CD4-positive, alpha-beta memory T cell (primary cell): ENCODE data around the gene SEL1L3. TPM values are rescaled to one million over a fixed set of nuclear protein-coding genes. Genes with fewer than 3 reads are reported as not detected.

ENCODE experiments used
- CTCF ChIA-PET: fragments of 350-600 bp; sonication (Branson Sonifier 250); formaldehyde crosslinking; loops from one replicate; lab custom pipeline; 2021; ENCODE audit warnings: inconsistent platforms; ENCODE audit not compliant: partially characterized antibody; lab: Charles Lee
- POLR2A ChIA-PET: fragments of 350-600 bp; sonication (Branson Sonifier 250); formaldehyde crosslinking; loops from one replicate; lab custom pipeline; 2021; ENCODE audit not compliant: partially characterized antibody; lab: Charles Lee
- DNase-seq, 5 donors: peaks; one replicate each; pipeline versions ENCODE4 v3.0.0 to v3.0.0-alpha.2; 2020 to 2022; ENCODE audit warnings: mixed read lengths in 1 of 5
- H3K27ac ChIP-seq: one replicate; pipeline ENCODE4 v1.7.0; 2013; ENCODE audit warnings: low read depth, low read length
- H3K27me3 ChIP-seq: 2 replicates; pipeline ENCODE4 v1.7.0; 2013; ENCODE audit warnings: mild to moderate bottlenecking, low read length, moderate library complexity; ENCODE audit not compliant: insufficient read depth
- H3K36me3 ChIP-seq: 2 replicates; pipeline ENCODE4 v1.7.0; 2013; ENCODE audit warnings: mild to moderate bottlenecking, low read length, moderate library complexity; ENCODE audit not compliant: insufficient read depth
- H3K4me1 ChIP-seq: 2 replicates; pipeline ENCODE4 v1.7.0; 2013; ENCODE audit warnings: mild to moderate bottlenecking, low read length, moderate library complexity; ENCODE audit not compliant: insufficient read depth
- H3K4me3 ChIP-seq, 2 donors: one replicate each; pipeline ENCODE4 v1.7.0; 2013; ENCODE audit warnings: low read length in 2 of 2, mild to moderate bottlenecking in 1 of 2
- H3K9me3 ChIP-seq, 2 donors: one replicate each; pipeline ENCODE4 v1.7.0; 2013; ENCODE audit warnings: low read length in 2 of 2, control low read depth in 1 of 2; ENCODE audit not compliant: control insufficient read depth in 1 of 2
- H3K27ac Mint-ChIP-seq, 7 donors: one replicate each; pipeline ENCODE4 v1.8.0; 2020 to 2021; ENCODE audit warnings: mixed read lengths in 7 of 7, mild to moderate bottlenecking in 6 of 7, inconsistent platforms in 3 of 7, moderate library complexity in 3 of 7
- H3K27me3 Mint-ChIP-seq, 2 donors: one replicate each; pipeline ENCODE4 v1.8.0; 2020 to 2021; ENCODE audit warnings: mixed read lengths in 2 of 2
- H3K36me3 Mint-ChIP-seq, 2 donors: one replicate each; pipeline ENCODE4 v1.8.0; 2020 to 2021; ENCODE audit warnings: mixed read lengths in 2 of 2, inconsistent platforms in 1 of 2, mild to moderate bottlenecking in 1 of 2
- H3K4me1 Mint-ChIP-seq, 4 donors: one replicate each; pipeline ENCODE4 v1.8.0; 2020 to 2021; ENCODE audit warnings: mixed read lengths in 4 of 4, mild to moderate bottlenecking in 1 of 4
- H3K4me3 Mint-ChIP-seq, 8 donors: one replicate each; pipeline ENCODE4 v1.8.0; 2020 to 2021; ENCODE audit warnings: mixed read lengths in 8 of 8, mild to moderate bottlenecking in 7 of 8, moderate library complexity in 6 of 8, inconsistent platforms in 3 of 8
- H3K9me3 Mint-ChIP-seq, 8 donors: one replicate each; pipeline ENCODE4 v1.8.0; 2020 to 2021; ENCODE audit warnings: mixed read lengths in 8 of 8, mild to moderate bottlenecking in 5 of 8, inconsistent platforms in 3 of 8, moderate library complexity in 1 of 8
- intact Hi-C: fragments of 100-400 bp; cut with micrococcal nuclease; formaldehyde crosslinking; loops from one replicate; pipeline ENCODE4 v1.15.1; 2023
- polyA plus RNA-seq, 2 donors: library from polyadenylated mRNA; unstranded; fragments of 300-500 nt; fragmentation: Illumina TruSeq; gene quantifications; one replicate each; pipeline ENCODE4 v1.2.3, GENCODE V29; 2021
- total RNA-seq, 2 experiments: library from RNA; stranded (reverse); gene quantifications; one replicate each; pipeline ENCODE4 v1.2.3, GENCODE V29; 2021

Gene SEL1L3
- total and polyA plus RNA-seq, 4 experiments from 2014 or later = 61.3 to 68.8 (median 62.9) TPM

DNA sequence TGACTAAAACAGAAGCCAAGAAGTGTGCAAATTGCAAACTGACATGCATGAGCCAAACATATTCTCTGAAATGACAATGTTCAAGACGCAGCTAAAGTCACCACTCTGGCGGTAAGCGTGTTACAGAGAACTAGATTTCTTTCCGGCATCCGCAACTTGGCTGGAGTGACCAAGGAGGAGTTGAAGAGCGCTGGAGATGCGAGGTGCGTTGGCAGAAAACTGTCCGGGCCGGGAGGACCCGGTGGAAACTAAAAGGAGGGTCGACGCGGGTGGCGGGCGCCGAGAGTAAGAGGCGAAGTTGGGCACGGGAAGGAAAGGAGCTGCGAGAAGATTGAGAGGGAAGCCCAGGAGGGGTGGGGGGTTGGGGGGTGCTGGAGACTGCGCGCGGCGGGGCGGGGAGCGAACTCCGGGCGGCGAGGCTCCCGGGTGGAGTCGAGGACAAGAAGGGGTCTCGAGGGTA is 807 bp downstream of the SEL1L3 start:
- H3K27me3 ChIP-seq = no peaks in the 10 kb centered on the region
- H3K4me1 Mint-ChIP-seq = peaks cover 40 to 57% (median 48%) of the 10 kb centered on the region in 4 donors
- H3K9me3 ChIP-seq = no peaks in the 10 kb centered on the region
- intact Hi-C loops = loop anchor here (5.0 to 10.0 kb wide), 3 partner anchors 333 to 1000 kb away; partner anchors contain the start of genes SEPSECS and STIM2
- H3K27ac ChIP-seq = peak overlapping the region; percentile 87
- H3K9me3 Mint-ChIP-seq = no peaks in the 10 kb centered on the region
- peaks cover 55% of the 10 kb centered on the region for H3K4me1 ChIP-seq
- peaks cover 0 to 4% of the 10 kb centered on the region in 2 donors for H3K36me3 Mint-ChIP-seq
- peak overlapping the region; percentile 71 to 74 for H3K4me3 ChIP-seq
- no peaks in the 10 kb centered on the region for H3K27me3 Mint-ChIP-seq
- POLR2A ChIA-PET = interaction anchor here (0.8 to 1.9 kb wide), 4 partner anchors 51 to 1278 kb away, joined by 3 to 30 read pairs (median 3); partner anchors contain the start of genes DHX15 and SMIM20
- DNase-seq = peak; percentile 27 to 51 (median 34)
- H3K27ac Mint-ChIP-seq = peak overlapping the region; percentile 92 to 99 (median 94)
- peak overlapping the region; percentile 95 to 100 (median 98) for H3K4me3 Mint-ChIP-seq
- no peaks in the 10 kb centered on the region for H3K36me3 ChIP-seq
- CTCF ChIA-PET = interaction anchor here (0.8 to 1.8 kb wide), 4 partner anchors 20 to 722 kb away, joined by 3 to 6 read pairs (median 5); partner anchors contain the start of genes SMIM20 and TBC1D19

DNA sequence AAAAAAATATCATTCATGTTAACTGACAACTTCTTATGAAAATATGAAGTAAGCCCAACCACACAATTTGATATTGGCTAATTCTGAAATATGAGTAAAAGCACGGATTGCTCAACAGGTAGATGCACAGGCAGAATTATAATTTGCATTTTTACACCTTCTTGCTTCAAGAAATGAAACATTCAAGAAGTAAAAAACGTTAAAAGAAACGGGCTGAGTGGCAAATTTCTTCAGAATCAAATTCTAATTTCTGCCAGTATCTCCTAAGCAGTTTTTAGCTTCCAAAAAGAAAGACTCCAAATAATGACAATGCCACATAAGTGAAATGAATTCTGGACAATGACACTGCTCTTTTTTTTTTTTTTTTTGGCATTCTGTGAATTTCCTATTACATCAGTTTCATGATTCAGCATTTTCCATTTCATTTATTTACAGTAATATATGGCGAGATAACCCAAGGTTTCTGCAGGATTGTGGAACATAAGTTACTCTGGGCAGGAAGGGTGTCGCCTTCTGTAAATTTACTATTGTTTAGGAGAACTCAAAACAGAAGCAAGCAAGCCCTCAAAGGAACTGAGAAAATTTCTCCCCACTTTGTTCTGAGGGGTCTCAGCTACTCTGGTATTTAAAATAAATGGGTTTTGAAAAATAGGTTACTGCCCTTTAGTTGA is 1.4 kb downstream of the SEL1L3 start:
- Mint-ChIP-seq H3K4me3 (peak overlapping the region; percentile 95 to 100 (median 98)), H3K36me3 (peaks cover 0 to 4% of the 10 kb centered on the region in 2 donors), H3K27me3 (no peaks in the 10 kb centered on the region), H3K4me1 (peaks cover 43 to 62% (median 53%) of the 10 kb centered on the region in 4 donors), H3K9me3 (no peaks in the 10 kb centered on the region), H3K27ac (peak overlapping the region; percentile 92 to 99 (median 94))
- peak in 3 of 5 donors; percentile 9 to 26 (median 23) for DNase-seq
- Histone ChIP-seq H3K4me3 (peak overlapping the region; percentile 71 to 74), H3K27me3 (no peaks in the 10 kb centered on the region), H3K27ac (peak overlapping the region; percentile 87), H3K36me3 (no peaks in the 10 kb centered on the region), H3K4me1 (peaks cover 61% of the 10 kb centered on the region), H3K9me3 (no peaks in the 10 kb centered on the region)
- ChIA-PET CTCF (interaction anchor here (0.7 to 1.8 kb wide), 5 partner anchors 19 to 722 kb away, joined by 3 to 6 read pairs (median 5); partner anchors contain the start of genes SMIM20 and TBC1D19), POLR2A (interaction anchor here (0.7 to 1.9 kb wide), 5 partner anchors 52 to 1277 kb away, joined by 3 to 30 read pairs (median 3); partner anchors contain the start of genes DHX15 and SMIM20)
- intact Hi-C loops = loop anchor here (5.0 to 10.0 kb wide), 3 partner anchors 333 to 1001 kb away; partner anchors contain the start of genes SEPSECS and STIM2

GRCh38 chr4:25860586-25861279 is 2.1 kb downstream of the SEL1L3 start:
- H3K27me3 ChIP-seq = no peaks in the 10 kb centered on the region
- H3K36me3 Mint-ChIP-seq = peaks cover 0 to 4% of the 10 kb centered on the region in 2 donors
- H3K36me3 ChIP-seq = no peaks in the 10 kb centered on the region
- no peaks in the 10 kb centered on the region for H3K27me3 Mint-ChIP-seq
- no peaks in the 10 kb centered on the region for H3K9me3 ChIP-seq
- POLR2A ChIA-PET = interaction anchor here (0.7 to 4.1 kb wide), 7 partner anchors 10 to 863 kb away, joined by 3 to 56 read pairs (median 7); partner anchors contain the start of genes RBPJ, SEPSECS and SMIM20
- CTCF ChIA-PET = interaction anchor here (0.7 to 2.1 kb wide), 5 partner anchors 18 to 466 kb away, joined by 3 to 18 read pairs (median 5); partner anchors contain the start of gene SMIM20
- no peaks in the 10 kb centered on the region for H3K9me3 Mint-ChIP-seq
- peak overlapping the region; percentile 87 for H3K27ac ChIP-seq
- H3K4me3 ChIP-seq = peak overlapping the region; percentile 4 to 74
- peaks cover 68% of the 10 kb centered on the region for H3K4me1 ChIP-seq
- H3K4me3 Mint-ChIP-seq = peak overlapping the region; percentile 19 to 100 (median 98)
- peaks cover 47 to 69% (median 59%) of the 10 kb centered on the region in 4 donors for H3K4me1 Mint-ChIP-seq
- DNase-seq = no peak
- H3K27ac Mint-ChIP-seq = peak overlapping the region; percentile 78 to 99 (median 92)
- intact Hi-C loops = loop anchor here (5.0 to 10.0 kb wide), 3 partner anchors 334 to 1002 kb away; partner anchors contain the start of genes SEPSECS and STIM2

GRCh38 chr4:25859429-25860148 is 3.2 kb downstream of the SEL1L3 start:
- Histone ChIP-seq H3K4me1 (peaks cover 79% of the 10 kb centered on the region), H3K27me3 (no peaks in the 10 kb centered on the region), H3K27ac (peak overlapping the region; percentile 87), H3K36me3 (no peaks in the 10 kb centered on the region), H3K9me3 (no peaks in the 10 kb centered on the region), H3K4me3 (peak overlapping the region; percentile 10 to 35)
- intact Hi-C loops = loop anchor here (1.0 to 10.0 kb wide), 6 partner anchors 55 to 1003 kb away; partner anchors contain the start of genes SEPSECS, SMIM20, STIM2 and TBC1D19
- Mint-ChIP-seq H3K27me3 (no peaks in the 10 kb centered on the region), H3K36me3 (peaks cover 0 to 4% of the 10 kb centered on the region in 2 donors), H3K4me3 (peak overlapping the region; percentile 19 to 100 (median 96)), H3K27ac (peak overlapping the region; percentile 78 to 99 (median 92)), H3K9me3 (no peaks in the 10 kb centered on the region), H3K4me1 (peaks cover 53 to 74% (median 68%) of the 10 kb centered on the region in 4 donors)
- ChIA-PET CTCF (interaction anchor here (0.8 to 2.1 kb wide), 9 partner anchors 10 to 470 kb away, joined by 3 to 18 read pairs (median 5); partner anchors contain the start of gene SMIM20), POLR2A (interaction anchor here (0.6 to 4.1 kb wide), 10 partner anchors 9 to 1309 kb away, joined by 3 to 56 read pairs (median 4); partner anchors contain the start of genes RBPJ, SEPSECS, SMIM20 and TBC1D19)
- DNase-seq = peak; percentile 66 to 78 (median 71)

GRCh38 chr4:25857851-25858400 is 4.9 kb downstream of the SEL1L3 start:
- peak overlapping the region; percentile 17 for H3K27ac ChIP-seq
- intact Hi-C loops = loop anchor here (2.0 to 5.0 kb wide), 2 partner anchors 467 to 724 kb away; partner anchors contain the start of gene TBC1D19
- POLR2A ChIA-PET = interaction anchor here (0.7 to 4.1 kb wide), 4 partner anchors 12 to 725 kb away, joined by 3 to 56 read pairs (median 3); partner anchors contain the start of gene SMIM20

More at GRCh38 chr4:25857851-25858400, 4.9 kb downstream of the SEL1L3 start:
- H3K9me3 Mint-ChIP-seq = no peaks in the 10 kb centered on the region
- Histone ChIP-seq H3K27me3 (no peaks in the 10 kb centered on the region), H3K4me3 (no peak overlapping the region), H3K36me3 (no peaks in the 10 kb centered on the region), H3K9me3 (no peaks in the 10 kb centered on the region), H3K4me1 (peaks cover 89% of the 10 kb centered on the region)
- H3K27ac Mint-ChIP-seq = peak overlapping the region; percentile 83 to 95 (median 92)
- CTCF ChIA-PET = interaction anchor here (1.0 to 2.4 kb wide), 3 partner anchors 9 to 467 kb away, joined by 3 to 8 read pairs (median 8); no protein-coding TSS in a partner anchor
- H3K36me3 Mint-ChIP-seq = peaks cover 0 to 4% of the 10 kb centered on the region in 2 donors
- H3K4me1 Mint-ChIP-seq = peaks cover 57 to 86% (median 74%) of the 10 kb centered on the region in 4 donors
- peak overlapping the region in 2 of 8 donors; percentile 20 to 29 for H3K4me3 Mint-ChIP-seq
- H3K27me3 Mint-ChIP-seq = no peaks in the 10 kb centered on the region
- DNase-seq = no peak
